GM18868 (cell line): Measurements from ENCODE around the gene KRR1.
"Not testable (repeated sequence)": the region's sequence is repeated elsewhere in the genome, so short reads cannot be mapped to it uniquely, and the experiment has no call there.

Source experiments
- ATAC-seq: cut with Tn5 transposase; IDR thresholded peaks from one replicate; pipeline ENCODE4 v1.9.1; 2021; ENCODE audit warnings: mild to moderate bottlenecking, moderate library complexity; ENCODE audit not compliant: unreplicated experiment

The KRR1 gene

GRCh38 chr12:75526655-75527511 lies 15.5 kb upstream of the KRR1 start:
- ATAC-seq, result peak; percentile 98

GRCh38 chr12:75525263-75525662 lies 13.9 kb upstream of the KRR1 start:
- ATAC-seq, result no peak

GRCh38 chr12:75522124-75522523 lies 10.7 kb upstream of the KRR1 start:
- not testable (repeated sequence) for ATAC-seq

DNA sequence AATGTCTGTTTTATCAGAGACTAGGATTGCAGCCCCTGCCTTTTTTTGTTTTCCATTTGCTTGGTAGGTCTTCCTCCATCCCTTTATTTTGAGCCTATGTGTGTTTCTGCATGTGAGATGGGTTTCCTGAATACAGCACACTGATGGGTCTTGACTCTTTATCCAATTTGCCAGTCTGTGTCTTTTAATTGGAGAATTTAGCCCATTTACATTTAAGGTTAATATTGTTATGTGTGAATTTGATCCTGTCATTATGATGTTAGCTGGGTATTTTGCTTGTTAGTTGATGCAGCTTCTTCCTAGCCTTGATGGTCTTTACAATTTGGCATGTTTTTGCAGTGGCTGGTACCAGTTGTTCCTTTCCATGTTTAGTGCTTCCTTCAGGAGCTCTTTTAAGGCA lies 9.8 kb upstream of the KRR1 start:
- not testable (repeated sequence) for ATAC-seq

DNA sequence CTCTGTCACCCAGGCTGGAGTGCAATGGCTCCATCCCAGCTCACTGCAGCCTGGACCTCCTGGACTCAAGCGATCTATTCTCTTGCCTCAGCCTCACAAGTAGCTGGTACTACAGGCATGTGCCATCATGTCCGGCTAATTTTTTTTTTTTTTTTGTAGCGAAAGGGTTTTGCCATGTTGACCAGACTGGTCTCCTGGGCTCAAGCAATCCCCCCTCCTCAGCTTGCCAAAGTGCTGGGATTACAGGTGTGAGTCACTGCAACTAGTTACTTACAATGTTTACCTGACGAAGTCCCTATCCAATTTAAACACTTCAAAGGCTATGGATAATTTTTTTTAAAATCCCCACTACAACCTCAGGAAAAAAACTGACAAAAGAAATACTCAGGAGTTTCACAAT lies 1.8 kb downstream of the KRR1 start:
- no peak for ATAC-seq

GRCh38 chr12:75508159-75508558 lies 3.2 kb downstream of the KRR1 start:
- ATAC-seq, result no peak

DNA sequence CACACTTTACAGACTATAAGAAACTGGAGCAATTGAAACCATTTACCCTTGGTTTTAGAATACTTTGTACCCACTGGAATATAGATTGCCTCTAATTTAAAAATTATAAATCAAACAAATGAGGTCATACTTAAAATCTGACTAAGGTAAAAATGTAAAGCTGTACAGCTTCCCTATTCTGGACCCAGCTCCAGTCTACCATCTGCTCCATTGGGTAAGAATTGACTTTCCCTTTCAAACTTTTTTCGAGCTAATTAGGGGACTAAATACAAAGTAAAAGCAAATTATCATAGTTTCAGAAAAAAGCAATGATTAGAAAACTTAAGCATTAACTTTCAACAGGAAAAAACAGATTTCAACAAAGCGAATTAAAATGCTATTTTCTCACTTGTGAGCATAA lies 4.3 kb downstream of the KRR1 start:
- no peak for ATAC-seq

GRCh38 chr12:75505706-75506312 lies 5.6 kb downstream of the KRR1 start:
- ATAC-seq, result peak; percentile 53

DNA sequence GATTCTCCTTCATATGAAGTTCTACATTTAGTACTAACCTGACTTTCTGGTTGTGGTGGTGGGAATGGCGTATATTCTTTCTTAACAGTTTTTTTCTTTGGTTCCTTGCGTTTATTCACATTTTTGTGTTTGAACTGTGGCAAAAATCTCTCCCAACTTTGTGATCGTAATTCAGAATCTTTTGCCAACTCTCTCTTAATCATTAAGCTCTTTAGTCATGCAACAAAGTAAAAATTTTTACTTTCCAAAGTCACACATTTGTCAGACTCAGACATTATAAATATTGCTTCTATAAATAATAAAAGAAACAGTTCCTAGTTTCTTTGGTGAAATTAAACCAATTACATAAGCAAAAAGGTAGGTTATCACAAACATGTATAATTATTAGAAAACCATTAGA lies 7.5 kb downstream of the KRR1 start:
- no peak for ATAC-seq

DNA sequence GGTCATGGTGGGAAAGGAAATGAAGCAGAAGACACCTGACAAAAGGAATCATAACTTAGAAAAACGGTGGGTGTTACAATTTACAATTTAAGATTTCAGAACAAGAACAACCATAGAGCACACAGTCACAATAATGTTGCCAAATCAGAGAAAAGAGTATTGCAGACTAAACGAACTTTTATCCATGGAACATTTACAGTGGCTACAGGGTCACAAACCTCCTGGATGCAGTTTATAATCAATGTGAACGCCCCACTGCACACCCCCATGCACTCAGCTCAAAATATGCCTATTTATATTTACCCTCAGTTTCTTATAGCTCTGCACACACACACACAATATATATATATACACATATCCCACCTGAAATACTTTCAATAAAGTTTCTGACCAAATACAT lies 8.0 kb downstream of the KRR1 start:
- no peak for ATAC-seq

GRCh38 chr12:75491169-75491568 lies 20.2 kb downstream of the KRR1 start:
- ATAC-seq, result no peak

- peak; percentile 92 for ATAC-seq
These were observed 21.7 kb downstream of the KRR1 start for GRCh38 chr12:75489613-75490210.

DNA sequence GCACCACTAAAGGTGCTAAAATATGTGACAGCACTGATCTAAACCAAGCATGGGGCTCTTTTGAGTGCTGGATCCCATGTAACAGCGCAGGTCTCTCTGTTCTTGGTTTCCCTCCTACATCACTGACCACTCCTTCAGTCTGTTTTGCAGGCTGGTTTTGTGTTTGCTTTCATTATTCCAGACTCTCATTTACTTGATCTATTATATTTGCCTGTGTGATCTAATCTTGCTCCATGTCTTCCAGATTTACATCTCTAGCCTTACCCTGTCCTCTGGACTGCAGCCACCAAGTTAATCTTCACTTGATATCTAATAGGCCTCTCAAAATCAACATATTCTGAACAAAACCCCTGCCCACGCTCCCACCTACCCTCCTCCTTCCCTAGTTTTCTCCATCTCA lies 22.2 kb downstream of the KRR1 start:
- ATAC-seq, result peak; percentile 9

- ATAC-seq, result peak; percentile 26
These were observed 22.9 kb downstream of the KRR1 start for GRCh38 chr12:75488553-75488952.

DNA sequence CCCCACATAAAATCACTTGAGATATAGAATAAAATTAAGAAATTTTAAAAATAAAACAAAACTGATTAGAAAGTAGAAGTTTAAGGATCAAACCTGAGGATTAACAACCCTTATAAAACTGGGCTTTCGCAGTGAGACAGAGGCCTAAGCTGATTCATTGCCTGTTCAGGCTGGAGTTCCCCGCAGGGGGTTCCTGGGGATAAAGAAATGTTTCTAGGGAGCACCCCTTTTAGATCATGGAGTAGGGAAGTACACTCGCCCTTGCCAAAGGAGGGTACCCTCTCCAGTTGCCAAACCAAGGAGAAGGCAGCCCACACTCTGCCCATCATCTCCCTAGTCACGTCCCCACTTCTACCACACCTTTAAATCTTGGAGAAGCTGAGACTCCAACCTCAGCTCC lies 24.1 kb downstream of the KRR1 start:
- ATAC-seq, result no peak

GRCh38 chr12:75484450-75484849 lies 27.0 kb downstream of the KRR1 start:
- not testable (repeated sequence) for ATAC-seq

GRCh38 chr12:75483431-75483830 lies 28.0 kb downstream of the KRR1 start:
- no peak for ATAC-seq

- ATAC-seq, result peak; percentile 18
These were observed 28.8 kb downstream of the KRR1 start for GRCh38 chr12:75482646-75483045.

GRCh38 chr12:75481774-75482173 lies 29.6 kb downstream of the KRR1 start:
- ATAC-seq, result no peak

DNA sequence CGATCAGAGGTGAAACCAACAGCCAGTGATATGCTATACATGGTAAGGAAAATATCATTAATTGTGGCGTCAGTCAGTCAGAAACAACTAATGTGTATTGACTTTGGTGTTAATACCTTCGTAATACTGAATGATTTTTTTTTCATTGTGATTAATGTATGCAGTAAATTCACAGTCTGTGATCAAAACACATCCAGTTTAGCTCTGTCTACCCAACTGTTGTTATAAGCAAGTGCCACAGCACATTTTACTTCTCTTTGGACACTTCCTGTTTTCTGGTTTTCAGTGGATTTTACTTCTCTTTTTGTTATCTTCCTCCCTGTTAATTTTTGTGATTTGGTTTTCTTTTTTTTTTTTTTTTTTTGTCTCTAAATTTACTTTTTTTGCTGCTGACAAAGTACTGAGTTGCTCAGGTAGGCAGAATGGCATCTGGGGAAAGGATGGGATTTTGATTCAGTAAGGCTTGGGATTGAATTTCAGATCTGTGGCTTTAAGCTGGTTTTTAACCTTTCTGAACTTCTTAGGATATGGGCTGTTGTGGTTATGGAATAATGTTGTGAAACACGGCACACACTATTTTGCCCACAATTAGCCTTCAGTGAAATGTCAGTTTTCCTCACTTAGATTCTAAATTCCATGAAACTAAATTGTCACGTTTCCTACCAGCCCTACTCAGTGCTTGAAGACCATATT lies 30.2 kb downstream of the KRR1 start:
- peak; percentile 17 for ATAC-seq

GRCh38 chr12:75480469-75480949 lies 30.9 kb downstream of the KRR1 start, which contains the start of gene GLIPR1:
Gene GLIPR1, plus strand, starts transcription at chr12:75480755. Its CDS starts 126 bp downstream, at chr12:75480881.
- ATAC-seq, result peak; percentile 84
